ENCODE measurements around the gene RHOH. TPM values are rescaled to one million over a fixed set of nuclear protein-coding genes. Genes with fewer than 3 reads are reported as not detected.

RHOH gene
- total and polyA plus RNA-seq, 2 donors from 2014 or later: 0.17 to 14.1 TPM

- no peak overlapping the region for H3K4me3 ChIP-seq (ENCODE audit: low read length in 3 of 3)
- H3K9ac ChIP-seq (ENCODE audit: low read length in 3 of 3): no peak overlapping the region
- H3K27ac ChIP-seq (ENCODE audit: low read depth in 2 of 2, low read length in 2 of 2): no peak overlapping the region
- TF ChIP-seq CTCF (IDR thresholded peaks at IDR 0.05; ENCODE audit: borderline replicate concordance, extremely low read depth, insufficient read depth): no peak
- H3K27me3 ChIP-seq (ENCODE audit: control insufficient read depth, insufficient read depth, low read length): no peaks in the 10 kb centered on the region
- DNase-seq (no peak), FAIRE-seq (no peak)
- intact Hi-C loops (cut with DNase I): no loop called here
- H3K4me1 ChIP-seq (ENCODE audit: control insufficient read depth in 2 of 3, insufficient read depth in 2 of 3, low read depth in 1 of 3, low read length in 3 of 3): no peaks in the 10 kb centered on the region
- H3K36me3 ChIP-seq (ENCODE audit: control insufficient read depth in 2 of 3, insufficient read depth in 3 of 3, low read length in 3 of 3): no peaks in the 10 kb centered on the region
- H3K9me3 ChIP-seq (ENCODE audit: control insufficient read depth in 2 of 3, insufficient read depth in 1 of 3, low read length in 3 of 3): no peaks in the 10 kb centered on the region
Measured at GRCh38 chr4:40211224-40212185, 14.7 kb downstream of the RHOH start.

GRCh38 chr4:40212674-40213527, 16.1 kb downstream of the RHOH start:
- H3K9me3 ChIP-seq (ENCODE audit: control insufficient read depth in 2 of 3, insufficient read depth in 1 of 3, low read length in 3 of 3): no peaks in the 10 kb centered on the region
- DNase-seq (no peak), FAIRE-seq (no peak)
- no peak overlapping the region for H3K4me3 ChIP-seq (ENCODE audit: low read length in 3 of 3)
- no peak overlapping the region for H3K9ac ChIP-seq (ENCODE audit: low read length in 3 of 3)
- H3K27me3 ChIP-seq (ENCODE audit: control insufficient read depth, insufficient read depth, low read length): no peaks in the 10 kb centered on the region
- no peaks in the 10 kb centered on the region for H3K36me3 ChIP-seq (ENCODE audit: control insufficient read depth in 2 of 3, insufficient read depth in 3 of 3, low read length in 3 of 3)
- TF ChIP-seq CTCF (IDR thresholded peaks at IDR 0.05; ENCODE audit: borderline replicate concordance, extremely low read depth, insufficient read depth): no peak
- no peak overlapping the region for H3K27ac ChIP-seq (ENCODE audit: low read depth in 2 of 2, low read length in 2 of 2)
- intact Hi-C loops (cut with DNase I): no loop called here
- H3K4me1 ChIP-seq (ENCODE audit: control insufficient read depth in 2 of 3, insufficient read depth in 2 of 3, low read depth in 1 of 3, low read length in 3 of 3): no peaks in the 10 kb centered on the region

- Histone ChIP-seq H3K4me1 (ENCODE audit: control insufficient read depth in 2 of 3, insufficient read depth in 2 of 3, low read depth in 1 of 3, low read length in 3 of 3) (no peaks in the 10 kb centered on the region), H3K36me3 (ENCODE audit: control insufficient read depth in 2 of 3, insufficient read depth in 3 of 3, low read length in 3 of 3) (no peaks in the 10 kb centered on the region), H3K27ac (ENCODE audit: low read depth in 2 of 2, low read length in 2 of 2) (no peak overlapping the region), H3K9ac (ENCODE audit: low read length in 3 of 3) (no peak overlapping the region), H3K27me3 (ENCODE audit: control insufficient read depth, insufficient read depth, low read length) (no peaks in the 10 kb centered on the region), H3K4me3 (ENCODE audit: low read length in 3 of 3) (no peak overlapping the region), H3K9me3 (ENCODE audit: control insufficient read depth in 2 of 3, insufficient read depth in 1 of 3, low read length in 3 of 3) (no peaks in the 10 kb centered on the region)
- intact Hi-C loops (cut with DNase I): no loop called here
- DNase-seq (no peak), FAIRE-seq (no peak)
- no peak for TF ChIP-seq CTCF (IDR thresholded peaks at IDR 0.05; ENCODE audit: borderline replicate concordance, extremely low read depth, insufficient read depth)
Measured at GRCh38 chr4:40214038-40214437, 17.2 kb downstream of the RHOH start.
